ENCODE measurements around the gene UBE2F.

DNA sequence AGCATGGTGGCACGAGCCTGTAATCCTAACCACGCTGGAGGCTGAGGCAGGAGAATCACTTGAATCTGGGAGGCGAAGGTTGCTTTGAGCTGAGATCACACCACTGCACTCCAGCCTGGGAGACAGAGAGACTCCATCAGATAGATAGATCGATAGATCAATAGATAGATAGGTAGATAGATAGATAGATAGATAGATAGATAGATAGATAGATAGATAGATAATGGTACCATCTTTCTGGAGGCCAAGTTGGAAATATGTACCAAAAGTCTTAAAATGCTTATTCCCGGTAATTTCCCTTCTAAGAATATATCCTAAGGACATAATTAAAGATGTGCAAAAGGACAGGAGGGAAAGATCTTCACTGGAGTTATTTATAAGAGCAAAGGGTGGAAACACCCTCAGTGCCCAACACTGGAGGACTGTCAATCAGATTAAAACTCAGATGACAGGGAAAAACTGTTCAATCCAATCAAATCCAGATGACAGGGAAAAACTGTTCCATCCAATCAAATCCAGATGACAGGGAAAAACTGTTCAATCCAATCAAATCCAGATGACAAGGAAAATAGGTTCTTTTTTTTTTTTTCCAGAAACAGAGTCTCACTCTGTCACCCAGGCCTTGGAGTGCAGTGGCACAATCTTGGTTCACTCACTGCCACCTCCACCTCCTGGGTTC, 49.0 kb upstream of the UBE2F start:
- TF ChIP-seq, protein P1, sequence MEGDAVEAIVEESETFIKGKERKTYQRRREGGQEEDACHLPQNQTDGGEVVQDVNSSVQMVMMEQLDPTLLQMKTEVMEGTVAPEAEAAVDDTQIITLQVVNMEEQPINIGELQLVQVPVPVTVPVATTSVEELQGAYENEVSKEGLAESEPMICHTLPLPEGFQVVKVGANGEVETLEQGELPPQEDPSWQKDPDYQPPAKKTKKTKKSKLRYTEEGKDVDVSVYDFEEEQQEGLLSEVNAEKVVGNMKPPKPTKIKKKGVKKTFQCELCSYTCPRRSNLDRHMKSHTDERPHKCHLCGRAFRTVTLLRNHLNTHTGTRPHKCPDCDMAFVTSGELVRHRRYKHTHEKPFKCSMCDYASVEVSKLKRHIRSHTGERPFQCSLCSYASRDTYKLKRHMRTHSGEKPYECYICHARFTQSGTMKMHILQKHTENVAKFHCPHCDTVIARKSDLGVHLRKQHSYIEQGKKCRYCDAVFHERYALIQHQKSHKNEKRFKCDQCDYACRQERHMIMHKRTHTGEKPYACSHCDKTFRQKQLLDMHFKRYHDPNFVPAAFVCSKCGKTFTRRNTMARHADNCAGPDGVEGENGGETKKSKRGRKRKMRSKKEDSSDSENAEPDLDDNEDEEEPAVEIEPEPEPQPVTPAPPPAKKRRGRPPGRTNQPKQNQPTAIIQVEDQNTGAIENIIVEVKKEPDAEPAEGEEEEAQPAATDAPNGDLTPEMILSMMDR (IDR thresholded peaks at IDR 0.05) = no peak
- no peak for TF ChIP-seq POLR2A (IDR thresholded peaks at IDR 0.05)

All from testis (tissue), 2 donors.